Spinal cord (tissue), 10 donors: ENCODE measurements around the gene NOC3L. TPM values are rescaled to one million over a fixed set of nuclear protein-coding genes. Genes with fewer than 3 reads are reported as not detected.
A peak's percentile ranks its signal among the peaks of the same experiment; 100 is the strongest.

ENCODE experiments used
- DNase-seq, 6 donors: peaks; one replicate each; pipeline versions ENCODE4 v3.0.0 to v3.0.0-alpha.2; 2013 to 2015; ENCODE audit warnings: low spot score in 6 of 6, low read depth in 4 of 6
- H3K27ac ChIP-seq: one replicate; pipeline ENCODE4 v1.5.1; 2013; ENCODE audit warnings: low read depth, low read length, control low read depth
- H3K27me3 ChIP-seq: one replicate; pipeline ENCODE4 v1.6.1; 2013; ENCODE audit warnings: low read length; ENCODE audit not compliant: control insufficient read depth, insufficient read depth
- H3K36me3 ChIP-seq: one replicate; pipeline ENCODE4 v1.6.1; 2013; ENCODE audit warnings: low read length; ENCODE audit not compliant: control insufficient read depth, insufficient read depth
- H3K4me1 ChIP-seq: one replicate; pipeline ENCODE4 v1.6.1; 2013; ENCODE audit warnings: low read length; ENCODE audit not compliant: control insufficient read depth, insufficient read depth
- H3K4me3 ChIP-seq: one replicate; pipeline ENCODE4 v1.5.1; 2013; ENCODE audit warnings: low read depth, low read length, control low read depth
- H3K9me3 ChIP-seq: one replicate; pipeline ENCODE4 v1.6.1; 2013; ENCODE audit warnings: low read length; ENCODE audit not compliant: control insufficient read depth, insufficient read depth
- WGBS: methylation state at CpG from one replicate; pipeline ENCODE4 v1.1.5; 2013; ENCODE audit warnings: missing lambda C conversion rate; ENCODE audit not compliant: insufficient coverage; 5-methylcytosine and 5-hydroxymethylcytosine counted together
- polyA plus RNA-seq, 2 donors: library from polyadenylated mRNA; unstranded; fragments of 120-200 nt; gene quantifications; one replicate each; pipeline ENCODE4 v1.2.1, GENCODE V29; 2013; ENCODE audit not compliant: insufficient read length in 2 of 2
- total RNA-seq, 2 donors: library from RNA; depleted of rRNA in 1 of 2; stranded (reverse); fragments of 120-200 nt in 1 of 2; fragments of >200 nt in 1 of 2; gene quantifications; one replicate each; pipeline versions ENCODE4 v1.2.3 to v1.2.4, GENCODE V29; 2013 to 2014
- donor health status: healthy.

Gene NOC3L
- total and polyA plus RNA-seq, 4 donors: 11.9 to 29.4 (median 17.5) TPM

GRCh38 chr10:94315975-94316464 lies 46.7 kb downstream of the NOC3L start:
- no peaks in the 10 kb centered on the region for H3K9me3 ChIP-seq
- no peak overlapping the region for H3K4me3 ChIP-seq
- WGBS: no CpG with 5 or more reads among the region's 3 CpGs
- H3K36me3 ChIP-seq: peaks cover 6% of the 10 kb centered on the region
- H3K27me3 ChIP-seq: no peaks in the 10 kb centered on the region
- H3K4me1 ChIP-seq: no peaks in the 10 kb centered on the region
- peak in 1 of 6 donors; percentile 27 for DNase-seq
- no peak overlapping the region for H3K27ac ChIP-seq

GRCh38 chr10:94315024-94315451 lies 47.7 kb downstream of the NOC3L start:
- H3K27ac ChIP-seq: peak overlapping the region; percentile 16
- no peaks in the 10 kb centered on the region for H3K4me1 ChIP-seq
- no peak for DNase-seq
- no peaks in the 10 kb centered on the region for H3K27me3 ChIP-seq
- WGBS: no CpG with 5 or more reads among the region's 3 CpGs
- H3K36me3 ChIP-seq: peaks cover 10% of the 10 kb centered on the region
- H3K4me3 ChIP-seq: no peak overlapping the region
- H3K9me3 ChIP-seq: no peaks in the 10 kb centered on the region

GRCh38 chr10:94310369-94310768 lies 52.4 kb downstream of the NOC3L start:
- DNase-seq: no peak
- H3K9me3 ChIP-seq: no peaks in the 10 kb centered on the region
- WGBS: 95% methylated on average over 5 of the region's 6 CpGs
- H3K4me3 ChIP-seq: no peak overlapping the region
- H3K27ac ChIP-seq: no peak overlapping the region
- H3K36me3 ChIP-seq: peaks cover 20% of the 10 kb centered on the region
- no peaks in the 10 kb centered on the region for H3K4me1 ChIP-seq
- no peaks in the 10 kb centered on the region for H3K27me3 ChIP-seq

DNA sequence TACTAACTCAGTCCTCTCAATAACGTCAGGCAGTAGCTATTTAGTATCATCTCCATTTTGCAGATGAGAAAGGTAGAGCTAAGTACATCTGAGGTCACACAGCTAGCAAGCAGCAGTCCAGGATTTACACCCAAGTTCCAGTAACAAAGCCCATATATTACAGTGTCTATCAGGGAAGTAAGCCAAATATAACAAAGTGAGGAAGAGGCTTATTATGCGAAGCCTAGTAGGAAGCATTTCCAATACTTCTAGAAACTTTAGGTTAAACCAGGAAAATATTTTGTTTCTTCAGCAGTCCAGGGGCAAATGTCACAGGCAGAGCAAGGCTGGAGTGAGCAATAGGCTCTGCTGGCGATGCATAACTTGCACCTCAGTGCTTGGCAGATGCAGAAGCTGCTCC lies 53.9 kb downstream of the NOC3L start:
- H3K4me3 ChIP-seq: no peak overlapping the region

GRCh38 chr10:94307046-94307615 lies 55.6 kb downstream of the NOC3L start:
- WGBS: 77% methylated on average over 5 of the region's 5 CpGs
- DNase-seq: no peak
- Histone ChIP-seq H3K4me3 (no peak overlapping the region), H3K36me3 (peaks cover 18% of the 10 kb centered on the region), H3K9me3 (no peaks in the 10 kb centered on the region), H3K27ac (no peak overlapping the region), H3K4me1 (no peaks in the 10 kb centered on the region), H3K27me3 (no peaks in the 10 kb centered on the region)

More for the DNA sequence above, 53.9 kb downstream of the NOC3L start:
- Histone ChIP-seq H3K4me1 (no peaks in the 10 kb centered on the region), H3K9me3 (no peaks in the 10 kb centered on the region), H3K27ac (no peak overlapping the region), H3K27me3 (no peaks in the 10 kb centered on the region), H3K36me3 (peaks cover 20% of the 10 kb centered on the region)
- DNase-seq: no peak
- 75% methylated on average over 1 of the region's 3 CpGs for WGBS

DNA sequence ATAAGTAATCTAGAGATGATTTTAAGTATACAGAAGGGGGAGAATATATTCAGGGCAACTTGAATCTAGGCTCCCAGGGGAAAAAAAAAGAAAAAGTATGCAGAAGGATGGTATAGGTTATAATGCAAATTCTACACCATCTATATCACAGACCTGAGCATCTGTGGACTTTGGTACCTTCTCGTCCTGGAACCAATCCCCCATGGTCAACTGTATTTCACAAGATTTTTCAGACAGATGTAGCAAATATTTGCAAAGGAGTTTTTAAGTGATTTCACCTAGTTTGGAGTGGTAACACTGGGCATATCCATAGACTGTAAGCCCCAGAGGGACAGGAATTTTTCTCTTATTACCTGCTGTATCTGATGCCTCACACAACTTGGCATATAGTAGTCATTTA lies 58.8 kb downstream of the NOC3L start:
- no peaks in the 10 kb centered on the region for H3K27me3 ChIP-seq
- WGBS: no CpG with 5 or more reads among the region's 1 CpG
- H3K9me3 ChIP-seq: no peaks in the 10 kb centered on the region
- no peaks in the 10 kb centered on the region for H3K4me1 ChIP-seq
- no peak overlapping the region for H3K4me3 ChIP-seq
- DNase-seq: no peak
- H3K27ac ChIP-seq: no peak overlapping the region
- peaks cover 11% of the 10 kb centered on the region for H3K36me3 ChIP-seq

DNA sequence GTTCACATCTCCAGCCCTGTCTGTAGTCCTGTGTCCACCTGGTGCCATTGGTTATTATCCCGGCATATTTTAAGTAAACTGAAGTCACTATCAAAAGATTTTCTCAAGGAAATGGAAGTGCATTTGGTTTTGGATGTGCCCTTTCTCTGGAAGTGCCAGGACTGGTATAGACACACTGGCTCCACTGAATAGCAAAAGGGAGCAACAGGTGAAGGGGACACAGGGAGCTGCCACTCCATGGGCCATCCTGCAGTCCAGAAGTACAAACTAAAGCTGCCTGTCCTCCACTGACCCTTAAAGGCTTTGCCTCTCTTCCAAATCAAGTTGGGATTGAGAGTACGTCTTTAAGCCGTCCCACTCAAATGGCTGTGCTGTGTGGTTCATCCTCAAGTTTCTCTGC lies 62.7 kb downstream of the NOC3L start:
- H3K4me1 ChIP-seq: no peaks in the 10 kb centered on the region
- H3K27me3 ChIP-seq: no peaks in the 10 kb centered on the region
- WGBS: 100% methylated on average over 2 of the region's 3 CpGs
- no peak overlapping the region for H3K27ac ChIP-seq
- no peak overlapping the region for H3K4me3 ChIP-seq
- DNase-seq: no peak
- peaks cover 10% of the 10 kb centered on the region for H3K36me3 ChIP-seq
- H3K9me3 ChIP-seq: no peaks in the 10 kb centered on the region

DNA sequence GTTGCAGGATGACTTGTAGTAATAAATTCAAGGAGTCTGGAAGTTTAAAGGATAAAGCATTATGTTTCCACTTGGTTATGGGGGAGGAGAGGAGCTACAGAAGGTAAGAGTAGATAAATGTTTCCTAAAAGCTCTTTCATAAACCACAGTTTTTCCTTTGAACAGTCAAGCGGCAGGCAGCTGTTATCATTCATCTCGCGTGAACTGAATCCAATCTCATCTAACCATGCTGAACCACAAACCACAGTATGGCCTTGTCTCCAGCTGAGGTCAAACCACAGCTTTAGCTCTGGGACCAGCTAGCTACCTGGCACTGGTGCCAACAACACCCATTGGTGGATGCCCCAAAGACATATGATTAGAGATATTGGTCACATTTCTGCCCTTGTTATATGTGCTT lies 63.3 kb downstream of the NOC3L start:
- Histone ChIP-seq H3K27me3 (no peaks in the 10 kb centered on the region), H3K4me3 (no peak overlapping the region), H3K27ac (no peak overlapping the region), H3K9me3 (no peaks in the 10 kb centered on the region), H3K4me1 (no peaks in the 10 kb centered on the region), H3K36me3 (peaks cover 8% of the 10 kb centered on the region)
- no peak for DNase-seq
- WGBS: 62% methylated on average over 3 of the region's 3 CpGs

DNA sequence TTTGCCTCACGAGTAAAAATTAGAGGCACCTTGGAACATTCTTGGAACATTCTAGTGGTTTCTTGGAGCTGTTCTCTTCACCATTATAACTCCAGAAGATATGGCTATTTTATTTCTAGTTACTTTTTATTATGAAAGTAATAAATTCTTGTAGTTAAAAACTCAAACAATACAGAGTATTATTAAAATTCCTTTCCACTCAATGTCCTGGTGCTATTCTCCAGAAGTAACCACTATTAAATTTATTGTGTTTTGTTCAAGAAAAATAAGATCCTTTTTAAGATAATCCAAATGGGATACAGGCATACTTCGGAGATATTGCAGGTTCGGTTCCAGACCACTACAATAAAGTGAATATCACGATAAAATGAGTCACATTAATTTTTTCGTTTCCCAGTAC lies 68.6 kb downstream of the NOC3L start:
- no CpG with 5 or more reads among the region's 5 CpGs for WGBS
- Histone ChIP-seq H3K27ac (no peak overlapping the region), H3K4me3 (no peak overlapping the region), H3K9me3 (no peaks in the 10 kb centered on the region), H3K27me3 (no peaks in the 10 kb centered on the region), H3K36me3 (peaks cover 4% of the 10 kb centered on the region), H3K4me1 (no peaks in the 10 kb centered on the region)
- DNase-seq: no peak

DNA sequence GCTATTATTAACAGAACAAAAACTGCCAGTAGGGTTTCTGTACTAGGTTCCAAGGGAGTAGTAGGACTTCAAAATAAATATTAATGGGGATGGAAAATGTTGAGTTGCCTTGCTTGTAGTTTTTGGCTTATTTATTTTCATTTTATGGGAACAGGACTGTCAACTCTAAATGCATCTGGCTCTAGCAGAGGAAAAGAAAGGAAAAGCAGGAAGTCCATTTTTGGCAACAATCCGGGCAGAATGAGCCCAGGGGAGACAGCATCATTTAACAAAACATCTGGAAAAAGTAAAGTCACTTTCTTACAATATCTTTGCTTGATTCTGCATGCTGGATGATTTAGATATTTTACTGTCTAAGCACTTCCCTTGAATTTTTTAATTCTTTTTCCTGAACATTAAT lies 69.4 kb downstream of the NOC3L start:
- Histone ChIP-seq H3K4me1 (no peaks in the 10 kb centered on the region), H3K27me3 (no peaks in the 10 kb centered on the region), H3K4me3 (no peak overlapping the region), H3K9me3 (no peaks in the 10 kb centered on the region), H3K27ac (peak overlapping the region; percentile 35), H3K36me3 (peaks cover 2% of the 10 kb centered on the region)
- WGBS: no CpG with 5 or more reads among the region's 1 CpG
- DNase-seq: peak in 2 of 6 donors; percentile 37 to 60
